Fibroblast of lung (primary cell): Measurements from ENCODE around the gene TAMALIN. TPM values are rescaled to one million over a fixed set of nuclear protein-coding genes. Genes with fewer than 3 reads are reported as not detected.

ENCODE experiments used
- DNase-seq, 2 donors: peaks; one replicate each; pipeline versions ENCODE4 v3.0.0 to v3.0.0-alpha.2; 2010; ENCODE audit warnings: low read depth in 2 of 2
- H2AFZ ChIP-seq: 2 replicates; pipeline ENCODE4 v1.5.1; 2012; ENCODE audit warnings: low read length, control low read depth, inconsistent platforms
- H3K27ac ChIP-seq: 2 replicates; pipeline ENCODE4 v1.5.1; 2011; ENCODE audit warnings: low read length, control low read depth; ENCODE audit not compliant: insufficient read depth
- H3K27me3 ChIP-seq: 2 replicates; pipeline ENCODE4 v1.5.1; 2011; ENCODE audit warnings: mild to moderate bottlenecking, low read length; ENCODE audit not compliant: control insufficient read depth, insufficient read depth
- H3K36me3 ChIP-seq: 2 replicates; pipeline ENCODE4 v1.5.1; 2011; ENCODE audit warnings: low read length; ENCODE audit not compliant: control insufficient read depth, insufficient read depth
- H3K4me1 ChIP-seq: 2 replicates; pipeline ENCODE4 v1.5.1; 2011; ENCODE audit warnings: low read length; ENCODE audit not compliant: control insufficient read depth, insufficient read depth; ENCODE audit errors: extremely low read depth
- H3K4me2 ChIP-seq: 2 replicates; pipeline ENCODE4 v1.5.1; 2011; ENCODE audit warnings: low read length, control low read depth; ENCODE audit not compliant: insufficient read depth; ENCODE audit errors: extremely low read depth
- H3K4me3 ChIP-seq, 4 experiments: fragments of 200-600 bp in 1 of 4; sonication (generic) in 1 of 4; replicated peaks in 1 of 4; 2 replicates each; pipeline ENCODE4 v1.5.1; 2011 to 2016; ENCODE audit warnings: low read length in 4 of 4, low read depth in 3 of 4, mild to moderate bottlenecking in 3 of 4, control low read depth in 2 of 4, inconsistent platforms in 1 of 4, mixed read lengths in 1 of 4; ENCODE audit not compliant: insufficient read depth in 1 of 4; ENCODE audit errors: control extremely low read depth in 1 of 4
- H3K79me2 ChIP-seq: 2 replicates; pipeline ENCODE4 v1.5.1; 2012; ENCODE audit warnings: mild to moderate bottlenecking, low read length, inconsistent platforms; ENCODE audit not compliant: control insufficient read depth, insufficient read depth
- H3K9ac ChIP-seq: 2 replicates; pipeline ENCODE4 v1.5.1; 2011; ENCODE audit warnings: mild to moderate bottlenecking, low read length, control low read depth; ENCODE audit not compliant: insufficient read depth
- H3K9me3 ChIP-seq: 2 replicates; pipeline ENCODE4 v1.5.1; 2012; ENCODE audit warnings: low read depth, low read length; ENCODE audit not compliant: control insufficient read depth, insufficient read depth
- H4K20me1 ChIP-seq: 2 replicates; pipeline ENCODE4 v1.5.1; 2011; ENCODE audit warnings: low read length; ENCODE audit not compliant: control insufficient read depth, insufficient read depth; ENCODE audit errors: extremely low read depth
- EZH2 ChIP-seq: IDR thresholded peaks from 2 replicates; pipeline ENCODE4 v1.5.1; 2012; ENCODE audit warnings: low read length, control low read depth, mild to moderate bottlenecking; ENCODE audit errors: missing control alignments
- polyA plus RNA-seq, 2 donors: library from polyadenylated mRNA; depleted of rRNA in 1 of 2; stranded (reverse) in 1 of 2; unstranded in 1 of 2; fragments of >200 nt; gene quantifications; 2 replicates each; pipeline ENCODE4 v1.2.1, GENCODE V29; 2011 to 2012; ENCODE audit warnings: missing spikeins in 1 of 2
- total RNA-seq: library from RNA; depleted of rRNA; stranded (reverse); fragments of >200 nt; gene quantifications from 2 replicates; pipeline ENCODE4 v1.2.1, GENCODE V29; 2014
- TF ChIP-seq, protein P1 (sequence below), 2 donors: IDR thresholded peaks in 1 of 2; conservative IDR thresholded peaks in 1 of 2; 1 replicate in 1 of 2; 2 replicates in 1 of 2; pipeline ENCODE4 v1.5.1; 2011 to 2012; ENCODE audit warnings: low read length in 2 of 2, control low read depth in 1 of 2, inconsistent platforms in 1 of 2, low read depth in 1 of 2, mild to moderate bottlenecking in 1 of 2

The TAMALIN gene
- total and polyA plus RNA-seq, 2 donors (not counting 1 experiment from before 2014, with no cell fraction given), result 5.3 to 12.1 TPM

DNA sequence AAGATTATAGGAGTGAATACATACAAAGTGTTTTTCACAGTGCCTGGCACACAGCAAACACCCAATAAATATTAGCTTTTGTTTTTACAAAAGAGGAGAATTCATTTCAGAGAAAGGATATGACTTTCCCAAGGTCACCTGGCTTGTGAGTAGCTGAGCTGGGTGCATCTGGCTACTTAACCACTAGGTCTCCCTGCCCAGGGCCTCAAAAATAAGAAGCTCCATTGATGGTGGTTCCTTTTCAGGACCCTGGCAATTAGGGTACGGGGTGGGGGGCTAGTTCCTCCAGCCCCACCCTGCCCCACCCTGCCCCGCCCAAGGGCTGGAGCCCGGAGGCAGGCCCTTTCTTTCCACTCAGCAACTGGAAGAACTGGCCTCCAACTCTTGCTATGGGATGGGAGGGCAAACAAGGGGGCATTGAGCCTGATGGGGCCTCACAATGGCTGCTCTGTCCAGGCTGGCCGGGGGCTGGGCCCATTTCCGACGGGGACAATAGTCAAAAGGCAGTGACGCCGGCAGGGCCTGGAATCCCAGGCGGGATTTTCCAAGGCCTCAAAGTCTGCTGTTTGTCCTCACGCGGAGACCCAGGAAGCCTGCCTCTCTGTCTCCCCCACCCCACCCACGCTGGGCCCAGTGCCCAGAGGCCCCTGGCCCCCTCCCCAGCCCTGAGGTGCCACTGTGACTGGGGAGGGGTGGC is 54.9 kb downstream of the TAMALIN start:
- Histone ChIP-seq H3K4me3 (no peak overlapping the region), H4K20me1 (no peaks in the 10 kb centered on the region), H3K9me3 (no peaks in the 10 kb centered on the region), H3K79me2 (no peaks in the 10 kb centered on the region), H3K9ac (no peak overlapping the region), H2AFZ (no peak overlapping the region), H3K27ac (no peak overlapping the region), H3K36me3 (peaks cover 6% of the 10 kb centered on the region), H3K27me3 (no peaks in the 10 kb centered on the region), H3K4me2 (no peak overlapping the region), H3K4me1 (peaks cover 10% of the 10 kb centered on the region)
- TF ChIP-seq, protein P1, sequence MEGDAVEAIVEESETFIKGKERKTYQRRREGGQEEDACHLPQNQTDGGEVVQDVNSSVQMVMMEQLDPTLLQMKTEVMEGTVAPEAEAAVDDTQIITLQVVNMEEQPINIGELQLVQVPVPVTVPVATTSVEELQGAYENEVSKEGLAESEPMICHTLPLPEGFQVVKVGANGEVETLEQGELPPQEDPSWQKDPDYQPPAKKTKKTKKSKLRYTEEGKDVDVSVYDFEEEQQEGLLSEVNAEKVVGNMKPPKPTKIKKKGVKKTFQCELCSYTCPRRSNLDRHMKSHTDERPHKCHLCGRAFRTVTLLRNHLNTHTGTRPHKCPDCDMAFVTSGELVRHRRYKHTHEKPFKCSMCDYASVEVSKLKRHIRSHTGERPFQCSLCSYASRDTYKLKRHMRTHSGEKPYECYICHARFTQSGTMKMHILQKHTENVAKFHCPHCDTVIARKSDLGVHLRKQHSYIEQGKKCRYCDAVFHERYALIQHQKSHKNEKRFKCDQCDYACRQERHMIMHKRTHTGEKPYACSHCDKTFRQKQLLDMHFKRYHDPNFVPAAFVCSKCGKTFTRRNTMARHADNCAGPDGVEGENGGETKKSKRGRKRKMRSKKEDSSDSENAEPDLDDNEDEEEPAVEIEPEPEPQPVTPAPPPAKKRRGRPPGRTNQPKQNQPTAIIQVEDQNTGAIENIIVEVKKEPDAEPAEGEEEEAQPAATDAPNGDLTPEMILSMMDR (conservative IDR thresholded peaks at IDR 0.05 in 1 of 2, IDR thresholded peaks at IDR 0.05 in 1 of 2; ENCODE audit: low read depth in 1 of 2, low read length in 2 of 2), result no peak
- TF ChIP-seq EZH2, result no peak
- DNase-seq, result no peak

GRCh38 chr12:52062167-52063081 is 55.7 kb downstream of the TAMALIN start:
- peak in 1 of 2 donors; percentile 35 for DNase-seq
- Histone ChIP-seq H3K27ac (no peak overlapping the region), H3K9ac (no peak overlapping the region), H3K9me3 (no peaks in the 10 kb centered on the region), H3K79me2 (no peaks in the 10 kb centered on the region), H4K20me1 (no peaks in the 10 kb centered on the region), H3K4me2 (no peak overlapping the region), H3K27me3 (no peaks in the 10 kb centered on the region), H2AFZ (no peak overlapping the region), H3K36me3 (peaks cover 3% of the 10 kb centered on the region), H3K4me3 (no peak overlapping the region), H3K4me1 (peaks cover 10% of the 10 kb centered on the region)
- TF ChIP-seq, protein P1 (conservative IDR thresholded peaks at IDR 0.05 in 1 of 2, IDR thresholded peaks at IDR 0.05 in 1 of 2; ENCODE audit: low read depth in 1 of 2, low read length in 2 of 2), result no peak
- TF ChIP-seq EZH2, result no peak
